Measurements from ENCODE around the gene ZNRF2.
"Not testable (repeated sequence)": the region's sequence is repeated elsewhere in the genome, so short reads cannot be mapped to it uniquely, and the experiment has no call there.

ZNRF2 gene

DNA sequence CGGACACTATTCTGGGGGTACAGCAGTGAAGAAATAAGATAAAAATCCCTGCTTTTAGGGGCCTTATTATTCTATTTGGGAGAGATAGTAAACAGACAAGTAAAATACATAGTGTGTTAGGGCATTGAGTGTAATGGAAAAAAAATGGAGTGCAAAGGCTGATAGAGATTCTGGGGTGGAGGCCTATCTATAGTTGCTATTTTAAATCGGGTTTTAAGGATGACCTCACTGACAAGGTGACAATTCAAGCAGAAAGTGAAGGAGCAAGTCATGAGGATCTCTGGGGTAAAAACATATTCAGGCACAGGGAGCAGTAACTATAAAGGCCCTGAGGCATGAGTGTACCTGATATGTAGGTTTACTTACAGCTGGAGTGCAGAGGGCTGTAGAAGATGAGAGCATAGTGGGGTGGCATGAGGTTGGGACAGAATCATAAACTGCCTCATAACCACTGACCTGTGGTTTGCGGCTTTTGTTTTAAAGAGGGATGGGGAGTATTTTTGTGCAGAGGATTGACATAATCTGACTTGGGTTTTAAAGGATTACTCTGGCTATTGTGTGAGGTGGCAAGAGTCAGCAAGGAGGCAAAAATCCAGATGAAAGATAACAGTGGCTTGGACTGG, 8.1 kb downstream of the ZNRF2 start:
- DNase-seq, result not testable (repeated sequence)

DNA sequence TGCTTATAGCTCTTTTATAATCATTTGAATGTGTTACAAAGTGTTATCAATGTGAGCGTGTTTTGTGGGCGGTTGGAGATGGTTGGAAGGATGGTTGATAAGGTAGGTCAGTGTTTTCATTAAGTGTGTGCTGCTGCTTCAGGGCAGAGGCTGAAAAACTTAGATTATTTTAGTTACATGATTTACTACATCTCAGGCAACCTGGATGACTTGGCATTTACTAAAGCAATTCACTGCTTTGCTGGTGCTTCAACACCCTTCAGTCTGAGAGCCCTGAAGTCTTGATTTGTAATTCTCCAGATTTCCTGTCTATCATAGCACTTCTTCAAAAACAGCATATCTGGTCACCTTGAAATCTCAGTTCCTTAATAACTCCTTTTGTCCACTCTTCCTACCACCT, 11.9 kb downstream of the ZNRF2 start:
- DNase-seq, result not testable (repeated sequence)

DNA sequence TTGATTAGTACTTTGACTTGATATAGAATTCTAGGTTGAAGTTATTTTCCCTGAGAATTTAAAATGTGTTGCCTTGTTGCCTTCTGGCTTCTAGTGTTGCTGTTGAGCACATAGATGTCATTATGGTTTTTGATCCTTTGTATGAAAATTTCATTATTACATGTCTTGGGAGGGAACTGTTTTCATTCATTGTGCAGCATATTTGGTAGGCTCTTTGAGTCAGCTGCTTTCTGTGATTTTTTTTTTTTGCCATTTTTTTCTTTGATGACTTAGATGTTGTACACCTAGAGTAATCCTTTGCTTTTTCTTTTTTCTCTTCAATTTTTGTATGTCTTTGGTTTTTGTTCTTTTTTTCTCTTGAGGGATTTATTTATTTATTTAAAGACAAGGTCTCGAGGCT, 13.1 kb downstream of the ZNRF2 start:
- not testable (repeated sequence) for DNase-seq

DNA sequence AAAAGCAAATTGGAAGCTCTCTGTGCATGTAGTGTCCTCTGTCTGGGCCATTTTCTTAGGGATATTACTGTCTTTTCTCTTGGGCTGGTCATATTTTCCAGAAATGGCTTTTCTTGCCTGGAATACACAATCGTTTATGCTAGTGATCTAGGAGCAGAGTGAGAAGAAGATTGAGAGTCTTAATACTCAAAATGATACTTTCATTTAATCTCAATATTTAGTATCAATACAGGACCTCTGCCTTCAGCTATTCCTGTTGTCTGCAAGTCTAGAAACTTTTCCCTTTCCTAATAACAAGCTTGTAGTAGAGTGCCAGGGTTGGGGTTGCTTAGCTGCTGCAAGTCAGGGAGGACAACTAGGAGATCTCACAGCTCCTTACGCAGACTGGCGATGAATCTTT, 14.0 kb downstream of the ZNRF2 start:
- DNase-seq, result not testable (repeated sequence)

DNA sequence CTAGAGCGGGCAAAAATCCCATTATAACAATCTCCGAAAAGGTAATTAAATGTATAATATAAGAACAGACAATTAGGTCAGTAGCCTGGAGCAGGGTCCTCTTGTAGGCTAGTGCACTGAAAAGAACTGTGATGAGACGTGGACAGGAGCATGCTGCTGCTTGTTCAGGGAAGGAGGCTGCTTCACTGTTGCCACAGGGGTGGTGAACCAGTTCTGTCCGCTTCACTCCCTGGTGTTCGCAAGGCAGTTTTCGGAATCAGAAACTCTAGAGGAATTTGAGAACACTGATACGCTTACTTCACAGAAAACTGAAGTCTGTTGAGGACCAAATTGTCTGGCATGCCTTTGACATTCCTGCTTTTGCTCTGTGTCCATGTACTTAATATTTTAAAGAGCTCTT, 17.4 kb downstream of the ZNRF2 start:
- no peak for DNase-seq

DNA sequence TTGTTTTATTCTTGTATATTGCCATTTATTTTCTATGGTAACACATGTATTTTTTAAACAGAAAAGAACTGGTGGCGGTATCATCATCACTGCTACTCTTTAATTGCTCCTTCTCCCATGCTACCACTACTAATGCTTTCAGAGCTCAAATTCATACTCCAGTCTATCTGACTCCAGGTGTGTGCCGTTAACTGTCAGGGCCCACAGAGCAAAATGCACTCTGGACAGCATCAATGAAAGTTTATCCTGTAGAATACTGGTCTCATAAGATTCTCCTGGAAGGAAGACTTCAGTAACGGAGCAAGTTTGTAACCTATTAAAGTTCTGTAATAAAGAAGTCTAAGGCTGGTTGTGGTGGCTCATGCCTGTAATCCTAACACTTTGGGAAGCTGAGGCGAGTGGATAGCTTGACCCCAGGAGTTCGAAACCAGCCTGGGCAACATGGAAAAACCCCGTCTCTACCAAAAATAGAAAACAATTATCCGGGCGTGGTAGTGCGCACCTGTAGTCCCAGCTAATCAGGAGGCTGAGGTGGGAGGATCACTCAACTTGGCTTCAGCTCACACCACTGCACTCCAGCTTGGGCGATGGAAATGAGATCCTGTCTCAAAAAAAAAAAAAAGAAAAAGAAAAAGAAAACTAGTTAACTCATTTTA, 18.4 kb downstream of the ZNRF2 start:
- no peak for DNase-seq

DNA sequence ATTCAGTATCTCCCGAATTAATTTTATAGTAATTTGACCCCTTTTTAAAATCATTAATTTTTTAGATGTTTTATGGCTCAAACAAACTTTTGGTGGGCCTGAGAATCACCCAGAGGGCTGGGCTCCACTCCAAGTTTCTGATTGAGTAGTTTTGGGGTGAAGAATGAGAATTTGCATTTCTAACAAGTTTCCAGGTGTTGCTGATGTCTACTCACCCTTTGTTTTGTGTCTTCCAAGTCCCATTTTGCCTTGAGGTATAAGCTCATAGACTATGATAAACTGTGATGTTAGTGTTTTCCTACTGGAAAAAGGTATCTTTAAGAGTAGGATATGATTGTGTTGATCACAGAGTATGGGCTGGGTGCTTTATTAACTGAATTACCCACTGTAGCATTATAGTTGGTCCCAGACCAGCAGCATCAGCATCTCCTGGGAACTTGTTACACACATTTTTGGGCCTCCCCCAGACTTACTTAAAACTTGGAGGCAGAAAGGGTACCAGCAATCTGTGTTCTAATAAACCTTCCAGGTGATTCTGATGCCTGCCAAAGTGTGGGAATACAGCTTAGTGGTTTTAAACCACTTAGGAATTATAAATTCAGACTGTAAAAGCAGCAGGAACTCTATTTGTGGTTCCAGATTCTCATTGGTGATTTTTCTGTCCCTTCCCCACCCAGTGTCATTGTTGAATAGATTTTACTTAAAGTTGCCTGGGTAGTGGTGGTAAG, 19.1 kb downstream of the ZNRF2 start:
- DNase-seq, result no peak

DNA sequence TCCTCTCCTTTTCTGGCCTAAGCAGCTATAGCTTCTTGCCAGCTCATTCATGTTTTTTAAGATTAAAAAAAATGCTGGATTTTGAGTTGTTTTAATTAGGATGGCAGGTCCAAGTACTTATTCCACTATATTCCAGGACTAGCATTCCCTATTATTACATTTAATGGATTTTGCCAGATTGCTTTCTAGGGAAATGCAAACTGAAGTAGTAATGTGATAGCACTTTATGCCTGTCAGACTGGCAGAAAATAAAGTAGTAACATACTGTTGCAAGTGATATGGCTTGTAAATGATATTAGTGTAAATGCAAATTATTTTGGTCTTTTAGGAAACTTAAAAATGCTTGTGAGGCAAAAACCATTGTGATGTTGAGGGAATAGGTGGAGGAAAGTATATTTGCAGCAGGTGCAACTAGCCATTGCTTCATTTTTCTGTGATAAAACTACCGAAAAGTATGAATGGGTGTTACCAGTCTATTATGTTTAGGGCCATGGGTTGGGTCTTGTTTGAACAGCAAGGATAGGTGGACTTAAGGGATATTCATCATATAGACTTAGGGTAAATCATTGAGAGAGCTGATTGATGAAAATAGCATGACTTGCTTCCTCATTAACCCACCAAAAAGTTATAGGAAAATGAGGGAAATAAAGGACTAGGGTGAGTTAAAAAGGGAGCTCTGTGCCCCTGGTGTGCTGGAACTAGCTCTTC, 19.9 kb downstream of the ZNRF2 start:
- DNase-seq, result no peak

DNA sequence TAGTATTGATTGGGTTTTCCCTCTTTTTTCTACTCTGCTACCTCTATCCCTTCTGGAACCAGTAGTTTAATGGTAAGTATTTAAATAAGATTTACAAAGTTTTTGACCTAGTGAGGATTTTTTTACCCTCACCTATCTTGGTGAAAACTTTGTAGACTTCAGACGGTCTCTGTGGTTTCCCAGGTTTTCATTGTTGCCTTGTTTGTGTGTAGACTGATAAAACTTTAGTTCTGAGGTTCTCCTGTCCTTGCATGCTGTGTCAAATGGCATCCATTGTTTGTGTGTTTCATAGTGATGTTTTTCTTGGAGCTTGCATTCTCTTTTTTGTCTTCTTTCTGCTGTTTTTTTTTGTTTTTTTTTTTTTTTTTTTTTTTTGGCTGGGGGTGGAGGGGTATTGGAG, 22.6 kb downstream of the ZNRF2 start:
- no peak for DNase-seq

DNA sequence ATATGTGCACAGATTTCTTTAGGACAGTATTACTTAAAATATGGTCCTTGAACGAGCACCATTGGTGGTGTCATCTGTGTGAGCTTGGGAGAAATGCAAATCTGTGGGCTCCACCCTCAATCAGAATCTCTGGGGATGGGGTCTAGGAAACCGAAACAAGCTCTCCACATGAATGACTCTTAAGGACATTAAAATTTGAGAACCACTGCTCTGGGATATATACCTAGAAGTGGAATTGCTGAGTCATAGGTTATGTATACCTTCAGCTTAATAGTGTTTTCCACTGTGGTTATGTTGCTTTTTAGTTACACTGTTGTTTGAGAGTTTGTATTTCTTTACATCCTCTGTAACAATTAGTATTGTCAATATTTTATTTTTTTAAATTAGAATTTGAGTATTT, 24.0 kb downstream of the ZNRF2 start:
- no peak for DNase-seq

DNA sequence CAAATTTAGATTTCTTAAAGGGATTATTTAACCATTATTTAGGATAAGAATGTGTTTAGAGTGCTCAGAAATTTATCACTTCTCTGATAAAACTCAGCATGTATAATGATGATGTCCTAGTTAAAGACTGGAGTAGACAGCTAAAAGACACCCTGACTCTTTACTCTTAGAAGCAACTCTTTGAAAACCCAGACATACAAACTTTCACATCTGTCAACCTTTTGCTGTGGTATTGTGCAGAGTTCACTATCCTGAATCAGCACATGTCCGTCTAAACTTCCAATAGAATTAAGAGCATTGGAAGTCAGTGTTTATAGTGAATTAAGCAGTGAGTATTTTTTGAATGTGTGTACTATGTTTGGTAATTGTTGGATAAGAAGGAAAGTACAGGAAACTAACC, 24.9 kb downstream of the ZNRF2 start:
- no peak for DNase-seq

DNA sequence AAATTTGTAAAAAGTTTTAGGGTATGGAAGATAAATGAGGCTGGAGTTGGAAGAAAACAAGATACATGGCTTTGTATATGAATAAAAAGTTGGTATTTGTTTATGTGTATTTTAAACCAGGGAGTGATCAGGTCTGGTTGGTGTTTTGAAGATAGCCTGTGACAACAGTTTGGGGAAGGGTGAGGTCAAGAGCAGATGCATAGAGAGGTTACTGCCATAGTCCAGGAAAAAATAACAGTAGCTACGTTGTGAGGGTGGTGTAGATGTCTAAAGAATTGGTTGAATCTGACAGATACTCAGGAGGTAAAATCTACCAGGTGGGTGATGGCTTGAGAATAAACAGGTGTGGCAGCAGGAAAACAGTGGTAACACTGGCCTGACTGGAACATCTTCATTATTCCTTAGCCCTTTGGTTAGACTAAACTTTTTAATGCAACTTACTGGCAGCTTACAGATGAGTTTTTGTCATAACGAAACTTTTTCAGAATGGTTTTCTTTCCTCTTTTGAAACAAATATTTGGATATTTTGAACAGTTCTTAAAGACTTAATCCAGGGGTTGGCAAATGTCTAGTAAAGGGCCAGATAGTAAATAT, 25.5 kb downstream of the ZNRF2 start:
- no peak for DNase-seq

DNA sequence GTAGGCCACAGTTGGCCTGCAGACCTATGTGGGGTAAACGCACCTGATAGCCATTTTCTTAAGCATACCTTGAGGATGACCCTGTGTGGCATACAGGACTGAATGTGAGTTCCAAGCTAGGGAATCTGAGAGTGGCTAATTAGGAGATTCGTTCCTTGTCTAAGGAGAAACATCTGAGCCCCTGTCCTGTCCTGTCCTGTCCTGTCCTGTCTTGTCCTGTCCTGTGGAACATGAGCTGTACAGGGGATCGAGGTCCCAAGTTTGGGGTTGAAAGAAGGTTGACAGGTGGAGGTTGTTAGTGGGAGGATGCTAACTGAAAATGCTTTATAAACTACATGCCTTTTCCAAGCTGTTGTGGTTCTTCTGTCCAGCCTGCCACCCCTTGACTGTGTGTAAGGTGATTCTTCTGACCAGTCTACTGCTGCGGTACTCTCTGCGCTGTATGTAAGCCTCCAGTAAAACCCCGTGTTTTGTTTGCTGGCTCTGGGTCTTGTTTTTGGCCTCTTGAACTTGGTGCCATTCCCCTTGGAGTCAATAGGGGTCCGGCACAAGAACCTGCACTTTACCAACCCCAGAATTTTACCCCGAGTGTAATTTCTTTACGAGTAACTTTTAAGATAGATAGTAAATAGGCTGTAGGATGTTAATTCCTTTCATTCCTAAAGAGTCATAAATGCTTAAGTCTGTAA, 26.4 kb downstream of the ZNRF2 start:
- no peak for DNase-seq

DNA sequence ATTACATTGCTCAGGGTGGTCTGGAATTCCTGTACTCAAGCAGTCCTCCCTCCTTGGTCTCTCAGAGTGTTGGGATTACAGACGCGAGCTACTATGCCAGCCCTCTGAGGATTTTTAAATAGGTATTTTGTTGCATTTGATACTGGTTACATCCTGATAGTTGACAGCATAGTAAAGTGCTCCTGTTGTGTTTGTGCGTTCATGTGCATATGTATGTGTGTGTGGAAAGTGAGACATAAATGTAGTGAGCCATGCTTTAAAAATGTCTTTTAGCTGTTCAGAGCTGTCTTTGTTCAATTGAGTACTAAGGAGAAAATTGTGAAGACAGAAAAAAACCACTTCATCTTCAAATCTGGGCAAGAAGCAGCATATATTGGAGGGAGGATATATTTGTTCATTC, 27.8 kb downstream of the ZNRF2 start:
- DNase-seq, result no peak

DNA sequence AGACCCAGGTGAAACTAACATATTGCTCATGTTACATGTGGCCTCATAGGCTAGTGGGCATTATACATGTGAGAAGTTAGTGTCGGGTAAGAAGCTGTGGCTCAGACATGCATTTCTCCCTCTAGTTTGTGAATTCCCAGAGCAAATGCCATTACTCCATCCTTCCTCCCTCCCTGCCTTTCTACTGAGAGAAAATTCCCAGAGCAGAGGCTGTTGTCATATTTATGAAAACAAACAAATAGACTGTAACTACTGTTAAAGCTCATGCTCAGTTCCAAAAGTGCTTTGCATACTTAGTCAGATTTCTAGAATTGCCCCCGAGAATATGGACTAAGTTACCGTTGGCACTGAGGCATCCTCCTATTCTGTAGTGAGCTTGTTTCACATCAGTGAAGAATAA, 29.0 kb downstream of the ZNRF2 start:
- no peak for DNase-seq

DNA sequence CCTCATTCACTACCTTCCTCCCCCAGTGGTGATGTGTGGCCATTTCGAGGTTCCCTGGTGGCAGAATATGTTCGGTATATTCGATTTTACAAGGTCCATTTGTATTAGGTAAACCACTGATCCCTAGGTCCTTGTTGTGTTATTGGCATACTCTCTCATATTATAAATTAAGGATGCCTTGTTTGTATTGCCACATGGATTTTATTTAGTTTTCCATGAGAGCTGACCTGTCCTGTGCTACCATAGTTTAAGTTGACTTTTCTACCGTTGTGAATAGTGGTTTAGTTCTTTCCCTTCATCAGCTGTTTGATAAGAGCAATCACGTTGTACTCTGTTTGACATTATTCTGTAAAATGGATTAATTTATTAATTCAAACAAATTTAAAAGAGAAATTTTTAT, 29.4 kb downstream of the ZNRF2 start:
- no peak for DNase-seq

DNA sequence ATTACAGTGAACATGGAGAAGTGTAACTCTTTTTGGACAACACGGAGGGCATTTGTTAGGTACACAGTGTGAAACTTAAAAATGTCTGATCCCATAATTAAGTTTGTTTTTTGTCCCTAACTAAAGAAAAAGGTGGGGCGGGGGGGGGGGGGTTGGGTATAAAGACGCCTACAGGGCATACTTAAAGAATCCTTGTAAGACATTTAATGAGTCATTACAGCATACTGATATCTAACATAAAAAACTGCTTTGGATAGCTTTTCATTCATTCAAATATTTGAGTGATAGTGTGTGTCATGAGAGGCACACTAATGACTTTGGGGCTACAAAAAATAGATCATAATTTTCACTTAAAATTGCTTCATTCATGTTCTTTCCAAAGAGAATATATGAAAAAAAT, 31.2 kb downstream of the ZNRF2 start:
- DNase-seq, result no peak

DNA sequence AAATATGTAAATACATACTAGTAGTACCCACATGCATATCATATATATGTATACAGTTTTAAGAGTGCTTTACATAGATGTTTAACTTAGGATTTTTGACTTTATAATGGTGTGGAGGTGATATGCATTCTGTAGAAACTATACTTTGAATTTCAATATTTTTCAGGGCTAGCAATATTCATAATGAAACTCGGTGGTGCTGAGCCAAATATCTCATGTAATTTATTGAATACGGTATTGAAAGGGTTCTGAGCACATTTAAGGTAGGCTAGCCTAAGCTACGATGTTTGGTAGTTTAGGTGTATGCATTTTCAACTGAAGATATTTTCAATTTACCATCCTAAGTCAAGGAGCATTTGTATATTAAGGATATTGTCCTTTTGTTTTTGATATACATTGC, 36.0 kb downstream of the ZNRF2 start:
- no peak for DNase-seq

DNA sequence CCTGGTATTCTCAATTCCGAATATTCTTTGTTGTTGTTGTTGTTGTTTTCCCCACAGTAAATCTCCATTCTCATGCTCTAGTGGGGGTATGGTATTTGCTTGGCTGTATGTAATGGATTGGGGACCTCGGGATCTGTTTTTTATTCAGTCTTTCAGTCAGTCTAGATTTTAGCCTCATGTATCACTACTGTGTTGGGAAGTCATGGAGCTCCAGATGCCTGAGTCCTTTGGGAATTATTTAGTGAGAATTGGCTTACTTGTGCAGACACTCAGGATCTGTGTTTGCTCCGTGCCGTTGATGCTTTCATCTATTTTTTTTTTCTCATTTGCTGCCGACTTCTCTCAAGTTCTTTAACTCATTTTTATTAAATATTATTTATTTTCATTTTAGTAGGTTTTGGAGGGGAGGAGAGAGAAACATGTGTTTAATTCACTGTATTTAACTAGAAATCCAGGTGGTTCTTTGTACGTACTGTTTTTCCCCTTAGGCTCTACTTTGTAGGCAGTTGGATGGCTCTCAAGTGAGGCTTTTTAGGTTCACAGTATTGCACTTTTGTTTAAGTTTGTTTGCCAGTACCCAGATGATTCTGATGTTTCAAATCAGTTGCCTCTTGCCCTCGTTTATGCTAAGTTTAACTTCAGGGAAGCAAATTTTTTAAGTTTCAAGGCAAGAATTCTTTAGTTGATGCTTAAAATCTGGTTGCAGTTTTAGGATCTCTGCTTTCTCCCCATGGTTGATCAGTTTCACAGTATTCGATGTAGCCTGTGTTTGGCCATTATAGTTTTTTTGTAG, 36.9 kb downstream of the ZNRF2 start:
- DNase-seq, result no peak

DNA sequence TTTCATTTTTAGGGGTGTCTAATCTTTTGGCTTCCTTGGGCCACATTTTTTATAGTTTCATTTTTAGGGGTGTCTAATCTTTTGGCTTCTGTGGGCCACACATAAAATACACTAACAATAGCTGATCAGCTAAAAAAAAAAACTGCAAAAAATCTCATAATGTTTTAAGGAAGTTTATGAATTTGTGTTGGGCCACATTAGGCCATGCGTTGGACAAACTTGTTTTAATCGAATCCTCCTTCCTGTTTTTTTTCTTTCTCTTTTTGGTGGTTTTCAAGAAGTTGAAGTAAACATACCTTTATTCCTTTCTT, 37.4 kb downstream of the ZNRF2 start:
- DNase-seq, result peak in 1 of 2 donors; percentile 56

DNA sequence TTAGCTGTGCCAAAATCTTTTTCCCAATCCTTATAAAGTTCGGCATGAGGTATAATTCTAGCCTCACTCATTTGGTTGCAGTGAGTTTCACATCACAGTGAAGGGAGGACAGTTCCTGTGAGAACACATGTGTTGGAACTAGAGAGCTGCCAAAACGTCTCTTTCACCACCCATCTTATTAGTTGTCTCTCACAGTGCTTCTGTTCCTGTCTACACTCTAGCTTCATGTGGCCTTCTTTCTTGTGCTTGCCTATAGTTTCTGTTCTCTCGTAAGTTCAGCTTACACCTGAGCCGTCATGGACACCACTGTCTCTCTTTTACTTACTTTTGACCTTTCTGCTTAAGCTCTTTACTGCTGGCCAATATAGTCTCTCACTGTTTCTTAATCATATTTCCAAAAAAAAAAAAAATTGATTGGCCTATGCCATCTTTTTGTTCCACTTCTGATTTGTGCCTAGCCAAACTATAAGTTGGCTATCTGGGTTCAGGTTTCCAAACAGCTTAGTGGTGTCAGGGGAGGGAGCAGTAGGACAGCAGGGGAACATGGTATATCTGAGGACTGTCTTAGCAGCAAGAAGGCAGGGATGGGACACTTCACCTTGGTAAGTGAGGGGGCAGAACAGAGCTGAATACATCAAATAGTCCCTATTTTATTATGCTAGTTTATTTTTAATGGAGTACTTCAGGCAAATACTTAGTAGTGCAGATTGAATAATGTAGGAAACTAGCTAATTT, 38.0 kb downstream of the ZNRF2 start:
- peak; percentile 19 to 59 for DNase-seq
